ENCODE data around the gene NKAP. TPM values are rescaled to one million over a fixed set of nuclear protein-coding genes. Genes with fewer than 3 reads are reported as not detected.

NKAP gene
- total and polyA plus RNA-seq, 4 donors, result 2.4 to 3.3 (median 2.7) TPM

GRCh38 chrX:119885554-119886428 is 57.8 kb downstream of the NKAP start:
- WGBS, result 70% methylated on average over 11 of the region's 11 CpGs
- H3K27me3 ChIP-seq (ENCODE audit: control insufficient read depth in 4 of 4, insufficient read depth in 4 of 4, low read length in 3 of 4), result no peaks in the 10 kb centered on the region
- H3K9me3 ChIP-seq (ENCODE audit: control insufficient read depth in 4 of 4, low read length in 3 of 4), result no peaks in the 10 kb centered on the region
- peak; percentile 56 for TF ChIP-seq SP1 (IDR thresholded peaks at IDR 0.05)
- TF ChIP-seq HNF4A (conservative IDR thresholded peaks at IDR 0.05), result no peak
- no peaks in the 10 kb centered on the region for H3K36me3 ChIP-seq (ENCODE audit: control insufficient read depth in 4 of 4, insufficient read depth in 3 of 4, low read depth in 1 of 4, low read length in 3 of 4)
- no peak for DNase-seq (ENCODE audit: low spot score)
- no peak overlapping the region for H3K27ac ChIP-seq (ENCODE audit: low read depth in 1 of 2, low read length in 2 of 2)
- peaks cover 0 to 5% (median 2%) of the 10 kb centered on the region in 4 donors for H3K4me1 ChIP-seq (ENCODE audit: control insufficient read depth in 4 of 4, insufficient read depth in 4 of 4, low read length in 3 of 4)
- H3K4me3 ChIP-seq (ENCODE audit: low read depth in 1 of 3, low read length in 3 of 3), result peak overlapping the region in 2 of 3 donors; percentile 19 to 30
- H3K9ac ChIP-seq (ENCODE audit: low read depth in 1 of 2, low read length in 2 of 2), result no peak overlapping the region

- TF ChIP-seq FOXA1 (IDR thresholded peaks at IDR 0.05) (no peak), FOXA2 (IDR thresholded peaks at IDR 0.05) (no peak), GABPA (IDR thresholded peaks at IDR 0.05 in 1 of 2, conservative IDR thresholded peaks at IDR 0.05 in 1 of 2) (no peak), MAX (IDR thresholded peaks at IDR 0.05) (no peak), TAF1 (conservative IDR thresholded peaks at IDR 0.05) (no peak), SP1 (IDR thresholded peaks at IDR 0.05) (no peak), EGR1 (IDR thresholded peaks at IDR 0.05; ENCODE audit: low read depth in 2 of 2) (no peak), HNF4A (conservative IDR thresholded peaks at IDR 0.05) (no peak), JUND (IDR thresholded peaks at IDR 0.05) (no peak), RAD21 (IDR thresholded peaks at IDR 0.05) (peak; percentile 76 to 87), HNF4G (IDR thresholded peaks at IDR 0.05) (no peak), YY1 (IDR thresholded peaks at IDR 0.05) (no peak)
- TF ChIP-seq, protein P1, sequence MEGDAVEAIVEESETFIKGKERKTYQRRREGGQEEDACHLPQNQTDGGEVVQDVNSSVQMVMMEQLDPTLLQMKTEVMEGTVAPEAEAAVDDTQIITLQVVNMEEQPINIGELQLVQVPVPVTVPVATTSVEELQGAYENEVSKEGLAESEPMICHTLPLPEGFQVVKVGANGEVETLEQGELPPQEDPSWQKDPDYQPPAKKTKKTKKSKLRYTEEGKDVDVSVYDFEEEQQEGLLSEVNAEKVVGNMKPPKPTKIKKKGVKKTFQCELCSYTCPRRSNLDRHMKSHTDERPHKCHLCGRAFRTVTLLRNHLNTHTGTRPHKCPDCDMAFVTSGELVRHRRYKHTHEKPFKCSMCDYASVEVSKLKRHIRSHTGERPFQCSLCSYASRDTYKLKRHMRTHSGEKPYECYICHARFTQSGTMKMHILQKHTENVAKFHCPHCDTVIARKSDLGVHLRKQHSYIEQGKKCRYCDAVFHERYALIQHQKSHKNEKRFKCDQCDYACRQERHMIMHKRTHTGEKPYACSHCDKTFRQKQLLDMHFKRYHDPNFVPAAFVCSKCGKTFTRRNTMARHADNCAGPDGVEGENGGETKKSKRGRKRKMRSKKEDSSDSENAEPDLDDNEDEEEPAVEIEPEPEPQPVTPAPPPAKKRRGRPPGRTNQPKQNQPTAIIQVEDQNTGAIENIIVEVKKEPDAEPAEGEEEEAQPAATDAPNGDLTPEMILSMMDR (IDR thresholded peaks at IDR 0.05; ENCODE audit: low read depth, low read length, missing input control), result peak; percentile 57
- TF ChIP-seq, protein P2, sequence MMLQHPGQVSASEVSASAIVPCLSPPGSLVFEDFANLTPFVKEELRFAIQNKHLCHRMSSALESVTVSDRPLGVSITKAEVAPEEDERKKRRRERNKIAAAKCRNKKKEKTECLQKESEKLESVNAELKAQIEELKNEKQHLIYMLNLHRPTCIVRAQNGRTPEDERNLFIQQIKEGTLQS (IDR thresholded peaks at IDR 0.05), result no peak
- TF ChIP-seq, protein P3, sequence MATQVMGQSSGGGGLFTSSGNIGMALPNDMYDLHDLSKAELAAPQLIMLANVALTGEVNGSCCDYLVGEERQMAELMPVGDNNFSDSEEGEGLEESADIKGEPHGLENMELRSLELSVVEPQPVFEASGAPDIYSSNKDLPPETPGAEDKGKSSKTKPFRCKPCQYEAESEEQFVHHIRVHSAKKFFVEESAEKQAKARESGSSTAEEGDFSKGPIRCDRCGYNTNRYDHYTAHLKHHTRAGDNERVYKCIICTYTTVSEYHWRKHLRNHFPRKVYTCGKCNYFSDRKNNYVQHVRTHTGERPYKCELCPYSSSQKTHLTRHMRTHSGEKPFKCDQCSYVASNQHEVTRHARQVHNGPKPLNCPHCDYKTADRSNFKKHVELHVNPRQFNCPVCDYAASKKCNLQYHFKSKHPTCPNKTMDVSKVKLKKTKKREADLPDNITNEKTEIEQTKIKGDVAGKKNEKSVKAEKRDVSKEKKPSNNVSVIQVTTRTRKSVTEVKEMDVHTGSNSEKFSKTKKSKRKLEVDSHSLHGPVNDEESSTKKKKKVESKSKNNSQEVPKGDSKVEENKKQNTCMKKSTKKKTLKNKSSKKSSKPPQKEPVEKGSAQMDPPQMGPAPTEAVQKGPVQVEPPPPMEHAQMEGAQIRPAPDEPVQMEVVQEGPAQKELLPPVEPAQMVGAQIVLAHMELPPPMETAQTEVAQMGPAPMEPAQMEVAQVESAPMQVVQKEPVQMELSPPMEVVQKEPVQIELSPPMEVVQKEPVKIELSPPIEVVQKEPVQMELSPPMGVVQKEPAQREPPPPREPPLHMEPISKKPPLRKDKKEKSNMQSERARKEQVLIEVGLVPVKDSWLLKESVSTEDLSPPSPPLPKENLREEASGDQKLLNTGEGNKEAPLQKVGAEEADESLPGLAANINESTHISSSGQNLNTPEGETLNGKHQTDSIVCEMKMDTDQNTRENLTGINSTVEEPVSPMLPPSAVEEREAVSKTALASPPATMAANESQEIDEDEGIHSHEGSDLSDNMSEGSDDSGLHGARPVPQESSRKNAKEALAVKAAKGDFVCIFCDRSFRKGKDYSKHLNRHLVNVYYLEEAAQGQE (IDR thresholded peaks at IDR 0.05), result no peak
- H3K27me3 ChIP-seq (ENCODE audit: control insufficient read depth in 4 of 4, insufficient read depth in 4 of 4, low read length in 3 of 4), result no peaks in the 10 kb centered on the region
- H3K4me3 ChIP-seq (ENCODE audit: low read depth in 1 of 3, low read length in 3 of 3), result no peak overlapping the region
- H3K36me3 ChIP-seq (ENCODE audit: control insufficient read depth in 4 of 4, insufficient read depth in 3 of 4, low read depth in 1 of 4, low read length in 3 of 4), result peaks cover 0 to 3% (median 0%) of the 10 kb centered on the region in 4 donors
- no peak overlapping the region for H3K27ac ChIP-seq (ENCODE audit: low read depth in 1 of 2, low read length in 2 of 2)
- H3K9ac ChIP-seq (ENCODE audit: low read depth in 1 of 2, low read length in 2 of 2), result no peak overlapping the region
- H3K9me3 ChIP-seq (ENCODE audit: control insufficient read depth in 4 of 4, low read length in 3 of 4), result no peaks in the 10 kb centered on the region
- 65% methylated on average over 11 of the region's 11 CpGs for WGBS
- DNase-seq (ENCODE audit: low spot score), result no peak
- H3K4me1 ChIP-seq (ENCODE audit: control insufficient read depth in 4 of 4, insufficient read depth in 4 of 4, low read length in 3 of 4), result no peaks in the 10 kb centered on the region
Observed at GRCh38 chrX:119880552-119881437, 62.8 kb downstream of the NKAP start.

Data from liver (tissue), 9 donors.